GM12878 (cell line): Measurements from ENCODE around the gene ZNF804B. TPM values are rescaled to one million over a fixed set of nuclear protein-coding genes. Genes with fewer than 3 reads are reported as not detected.

ENCODE experiments used
- ATAC-seq: fragments of 200-7000 bp; cut with Tn5 transposase; 3 replicates; pipeline ENCODE4 v1.9.1; 2020; ENCODE audit warnings: mild to moderate bottlenecking, moderate library complexity
- BruUV-seq: library from RNA; stranded (reverse); fragments of 400-500 nt; replicated peaks from 2 replicates; lab custom pipeline; 2021; lab: Mats Ljungman, UMichigan
- CTCF ChIA-PET: fragments of 300-600 bp; sonication (Branson Sonifier 250); formaldehyde crosslinking; extraction: SDS; loops from one replicate; lab custom pipeline; 2021; ENCODE audit warnings: inconsistent platforms; lab: Yijun Ruan, JAX
- POLR2A ChIA-PET: fragments of 350-600 bp; formaldehyde crosslinking; extraction: SDS; loops from one replicate; lab custom pipeline; 2021; ENCODE audit warnings: inconsistent platforms; lab: Charles Lee
- RAD21 ChIA-PET: fragments of 300-600 bp; sonication (Branson Sonifier 250); formaldehyde crosslinking; loops from one replicate; lab custom pipeline; 2023; ENCODE audit warnings: antibody characterized with exemption; ENCODE audit not compliant: unreplicated experiment; lab: Charles Lee
- SMC1A ChIA-PET: fragments of 300-600 bp; sonication (Branson Sonifier 250); formaldehyde crosslinking; loops from one replicate; lab custom pipeline; 2023; ENCODE audit not compliant: unreplicated experiment, uncharacterized antibody; lab: Charles Lee
- DNase-seq: peaks from one replicate; pipeline ENCODE4 v3.0.0-alpha.2; 2011; ENCODE audit warnings: low read depth, low spot score
- FAIRE-seq: peaks from 3 replicates; lab custom pipeline; 2011; peaks lifted over from hg19 to GRCh38; lab: Jason Lieb, UNC
- H2AFZ ChIP-seq: 2 replicates; pipeline ENCODE4 v1.6.0; 2011; ENCODE audit warnings: low read depth, low read length, control low read depth; ENCODE audit not compliant: control insufficient read depth
- H3K27ac ChIP-seq: 2 replicates; pipeline ENCODE4 v1.5.1; 2011; ENCODE audit warnings: control low read depth; ENCODE audit not compliant: control insufficient read depth, insufficient read depth
- H3K27me3 ChIP-seq, 2 experiments: replicated peaks in 1 of 2; 2 replicates each; pipeline versions ENCODE4 v1.6.0 to v1.6.1; 2011; ENCODE audit warnings: low read length in 1 of 2; ENCODE audit not compliant: control insufficient read depth in 2 of 2, insufficient read depth in 2 of 2
- H3K36me3 ChIP-seq, 2 experiments: 2 replicates each; pipeline ENCODE4 v1.5.1; 2011; ENCODE audit warnings: low read length in 1 of 2; ENCODE audit not compliant: control insufficient read depth in 2 of 2, insufficient read depth in 2 of 2
- H3K4me1 ChIP-seq: 2 replicates; pipeline ENCODE4 v1.6.1; 2011; ENCODE audit warnings: mild to moderate bottlenecking, low read length, moderate library complexity, mixed read lengths; ENCODE audit not compliant: control insufficient read depth, insufficient read depth
- H3K4me2 ChIP-seq: 2 replicates; pipeline ENCODE4 v1.6.0; 2011; ENCODE audit warnings: control low read depth; ENCODE audit not compliant: control insufficient read depth, insufficient read depth
- H3K4me3 ChIP-seq: fragments of 200-600 bp; sonication (generic); 2 replicates; pipeline ENCODE4 v1.5.1; 2016
- H3K79me2 ChIP-seq: 2 replicates; pipeline ENCODE4 v1.6.0; 2011; ENCODE audit warnings: low read length; ENCODE audit not compliant: control insufficient read depth, insufficient read depth
- H3K9ac ChIP-seq: 2 replicates; pipeline ENCODE4 v1.8.0; 2011; ENCODE audit warnings: low read length, control low read depth, mixed read lengths; ENCODE audit not compliant: control insufficient read depth, insufficient read depth
- H3K9me3 ChIP-seq: replicated peaks from 3 replicates; pipeline ENCODE4 v1.5.1; 2011; ENCODE audit warnings: mild to moderate bottlenecking, low read length; ENCODE audit not compliant: control insufficient read depth, insufficient read depth
- H4K20me1 ChIP-seq: 2 replicates; pipeline ENCODE4 v1.6.0; 2011; ENCODE audit not compliant: control insufficient read depth, insufficient read depth
- FOXK2 ChIP-seq: fragments of 450-650 bp; IDR thresholded peaks from 2 replicates; pipeline ENCODE4 v1.6.1; 2017; ENCODE audit warnings: mild to moderate bottlenecking, moderate library complexity
- KLF5 ChIP-seq: fragments of 450-650 bp; IDR thresholded peaks from 2 replicates; pipeline ENCODE4 v1.6.1; 2014; ENCODE audit warnings: mild to moderate bottlenecking; ENCODE audit not compliant: partially characterized antibody
- MEF2A ChIP-seq: IDR thresholded peaks from 2 replicates; pipeline ENCODE4 v1.6.1; 2011; ENCODE audit warnings: low read depth, mild to moderate bottlenecking, low read length, moderate library complexity; ENCODE audit not compliant: insufficient read depth
- NBN ChIP-seq: fragments of 450-650 bp; IDR thresholded peaks from 2 replicates; pipeline ENCODE4 v1.6.1; 2016
- NFIC ChIP-seq: IDR thresholded peaks from 2 replicates; pipeline ENCODE4 v1.6.1; 2012; ENCODE audit warnings: low read depth, mild to moderate bottlenecking, inconsistent platforms, low read length, moderate library complexity
- PAX5 ChIP-seq: IDR thresholded peaks from 2 replicates; pipeline ENCODE4 v1.6.1; 2011; ENCODE audit warnings: low read depth, low read length, borderline replicate concordance
- RAD21 ChIP-seq: IDR thresholded peaks from 2 replicates; pipeline ENCODE4 v1.6.1; 2011; ENCODE audit warnings: mild to moderate bottlenecking, low read depth, low read length, moderate library complexity; ENCODE audit not compliant: insufficient read depth
- RBBP5 ChIP-seq: fragments of 200-600 bp; sonication (generic); conservative IDR thresholded peaks from 2 replicates; pipeline ENCODE4 v1.6.1; 2016
- RELA ChIP-seq: fragments of 450-650 bp; IDR thresholded peaks from 2 replicates; pipeline ENCODE4 v1.8.0; 2014; ENCODE audit warnings: borderline replicate concordance; ENCODE audit not compliant: partially characterized antibody
- SRF ChIP-seq, 2 experiments: IDR thresholded peaks; 2 replicates each; pipeline ENCODE4 v1.6.1; 2011; ENCODE audit warnings: low read depth in 2 of 2, low read length in 2 of 2, mild to moderate bottlenecking in 1 of 2, moderate library complexity in 1 of 2
- ZNF24 ChIP-seq: fragments of 450-650 bp; IDR thresholded peaks from 2 replicates; pipeline ENCODE4 v1.6.1; 2017; ENCODE audit warnings: antibody characterized with exemption, mild to moderate bottlenecking
- ZZZ3 ChIP-seq: IDR thresholded peaks from 2 replicates; pipeline ENCODE4 v1.6.1; 2011; ENCODE audit warnings: low read depth; ENCODE audit not compliant: control insufficient read depth, insufficient read length
- WGBS: methylation state at CpG from one replicate; pipeline ENCODE4 v1.1.6; 2016; ENCODE audit warnings: low lambda C conversion rate; ENCODE audit not compliant: insufficient replicate concordance, insufficient coverage; ENCODE audit errors: missing lambda C conversion rate; 5-methylcytosine and 5-hydroxymethylcytosine counted together
- in situ Hi-C: fragments of 300-500 bp; cut with MboI; formaldehyde crosslinking; loops from 9 replicates; pipeline ENCODE4 v1.14.3; 2018; ENCODE audit warnings: mixed read lengths
- intact Hi-C: fragments of 100-400 bp; cut with micrococcal nuclease; formaldehyde crosslinking; loops from one replicate; pipeline ENCODE4 v1.14.2; 2022; ENCODE audit not compliant: unreplicated experiment
- polyA plus RNA-seq, 11 experiments: library from polyadenylated mRNA; depleted of rRNA in 4 of 11; unstranded in 6 of 11; stranded (reverse) in 5 of 11; fragments of >200 nt; fragmentation: Nextera tagmentation in 4 of 11; fragmentation: Illumina TruSeq in 1 of 11; extraction: Ambion mirVana in 4 of 11; extraction: Trizol in 1 of 11; gene quantifications; 1 replicate in 1 of 11; 2 replicates in 10 of 11; pipeline versions ENCODE4 v1.2.1 to v1.2.3, GENCODE V29; 2011 to 2016; ENCODE audit warnings: inconsistent platforms in 2 of 11, missing spikeins in 2 of 11, low read depth in 1 of 11
- total RNA-seq, 4 experiments: library from RNA; depleted of rRNA in 3 of 4; stranded (reverse); fragments of >200 nt in 3 of 4; fragmentation: Illumina TruSeq in 1 of 4; extraction: Trizol in 1 of 4; gene quantifications; 2 replicates each; pipeline versions ENCODE4 v1.2.1 to v1.2.3, GENCODE V29; 2013 to 2021
- TF ChIP-seq, protein P1 (sequence below): fragments of 450-650 bp; IDR thresholded peaks from 2 replicates; pipeline ENCODE4 v1.6.1; 2016; ENCODE audit warnings: mild to moderate bottlenecking
- TF ChIP-seq, protein P2 (sequence below): IDR thresholded peaks from 2 replicates; pipeline ENCODE4 v1.6.1; 2012; ENCODE audit warnings: low read depth, low read length, improper control_type of control experiment

Gene ZNF804B
- total and polyA plus RNA-seq, 10 of the 15 experiments (the other 5 are each of a cell fraction or from before 2014, with no cell fraction given): not detected

DNA sequence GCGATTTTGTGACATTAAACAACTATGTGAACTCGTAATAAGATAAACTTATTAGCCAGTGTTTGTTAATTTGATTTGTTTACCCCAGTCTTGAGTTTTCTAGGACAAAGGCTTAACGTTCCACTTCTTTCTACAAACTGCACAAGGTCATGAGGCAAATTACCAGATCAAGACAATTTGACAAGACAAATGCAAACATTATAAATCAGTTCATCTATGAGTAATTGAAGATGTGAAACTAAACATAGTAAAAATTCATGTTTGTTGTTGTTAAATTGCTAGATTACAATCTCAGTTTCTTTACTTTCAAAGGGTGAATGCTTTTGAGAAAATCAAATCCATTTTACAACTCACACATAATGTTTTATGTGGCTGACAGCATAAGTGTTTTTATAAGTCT, 13.4 kb upstream of the ZNF804B start:
- no peak for DNase-seq
- ChIA-PET RAD21 (no interaction called here), CTCF (no interaction called here), POLR2A (no interaction called here), SMC1A (no interaction called here)
- no peak for FAIRE-seq
- no peak for TF ChIP-seq RBBP5
- no peak for TF ChIP-seq KLF5
- TF ChIP-seq RELA: no peak
- no peak for TF ChIP-seq PAX5
- Histone ChIP-seq H3K79me2 (no peaks in the 10 kb centered on the region), H3K9ac (no peak overlapping the region), H3K36me3 (no peaks in the 10 kb centered on the region), H3K4me2 (no peak overlapping the region), H2AFZ (no peak overlapping the region), H3K9me3 (no peaks in the 10 kb centered on the region), H3K4me3 (no peak overlapping the region), H4K20me1 (no peaks in the 10 kb centered on the region), H3K4me1 (no peaks in the 10 kb centered on the region), H3K27me3 (no peaks in the 10 kb centered on the region), H3K27ac (no peak overlapping the region)
- ATAC-seq: no peak
- 4% methylated on average over 3 of the region's 3 CpGs for WGBS
- intact Hi-C loops: no loop called here
- BruUV-seq: no TSS peak
- in situ Hi-C loops: no loop called here

DNA sequence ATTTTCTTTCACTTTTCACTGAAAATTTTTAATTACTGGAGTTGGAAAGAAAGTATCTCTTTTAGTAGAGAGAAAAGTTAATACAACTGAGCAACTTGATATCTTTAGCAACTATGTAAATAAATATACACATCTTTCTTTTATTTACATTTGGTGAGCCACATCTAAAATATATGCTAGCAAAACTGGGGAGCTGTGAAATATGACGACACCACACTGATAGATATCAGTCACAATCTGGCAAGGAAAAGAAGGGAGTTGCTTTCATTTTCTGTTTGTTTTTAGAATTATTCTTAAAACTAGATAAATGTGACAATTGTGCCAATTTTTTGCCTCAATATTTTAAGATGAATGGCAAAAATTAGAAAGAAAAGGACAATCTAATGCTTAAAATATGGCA, 2.7 kb upstream of the ZNF804B start:
- 5% methylated on average over 1 of the region's 1 CpG for WGBS
- POLR2A ChIA-PET: no interaction called here
- no TSS peak for BruUV-seq
- CTCF ChIA-PET: no interaction called here
- no peak overlapping the region for H3K4me2 ChIP-seq
- H2AFZ ChIP-seq: no peak overlapping the region
- no peaks in the 10 kb centered on the region for H3K9me3 ChIP-seq
- SMC1A ChIA-PET: no interaction called here
- intact Hi-C loops: no loop called here
- H3K9ac ChIP-seq: no peak overlapping the region
- FAIRE-seq (no peak), DNase-seq (no peak), ATAC-seq (no peak)
- RAD21 ChIA-PET: no interaction called here
- no peak overlapping the region for H3K27ac ChIP-seq
- TF ChIP-seq ZNF24 (no peak), FOXK2 (no peak), RAD21 (no peak), MEF2A (no peak), SRF (IDR thresholded peaks at IDR 0.05; ENCODE audit: low read depth in 2 of 2, low read length in 2 of 2) (no peak), NFIC (no peak), NBN (no peak), ZZZ3 (no peak)
- TF ChIP-seq, protein P1, sequence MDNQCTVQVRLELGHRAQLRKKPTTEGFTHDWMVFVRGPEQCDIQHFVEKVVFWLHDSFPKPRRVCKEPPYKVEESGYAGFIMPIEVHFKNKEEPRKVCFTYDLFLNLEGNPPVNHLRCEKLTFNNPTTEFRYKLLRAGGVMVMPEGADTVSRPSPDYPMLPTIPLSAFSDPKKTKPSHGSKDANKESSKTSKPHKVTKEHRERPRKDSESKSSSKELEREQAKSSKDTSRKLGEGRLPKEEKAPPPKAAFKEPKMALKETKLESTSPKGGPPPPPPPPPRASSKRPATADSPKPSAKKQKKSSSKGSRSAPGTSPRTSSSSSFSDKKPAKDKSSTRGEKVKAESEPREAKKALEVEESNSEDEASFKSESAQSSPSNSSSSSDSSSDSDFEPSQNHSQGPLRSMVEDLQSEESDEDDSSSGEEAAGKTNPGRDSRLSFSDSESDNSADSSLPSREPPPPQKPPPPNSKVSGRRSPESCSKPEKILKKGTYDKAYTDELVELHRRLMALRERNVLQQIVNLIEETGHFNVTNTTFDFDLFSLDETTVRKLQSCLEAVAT: no peak
- TF ChIP-seq, protein P2, sequence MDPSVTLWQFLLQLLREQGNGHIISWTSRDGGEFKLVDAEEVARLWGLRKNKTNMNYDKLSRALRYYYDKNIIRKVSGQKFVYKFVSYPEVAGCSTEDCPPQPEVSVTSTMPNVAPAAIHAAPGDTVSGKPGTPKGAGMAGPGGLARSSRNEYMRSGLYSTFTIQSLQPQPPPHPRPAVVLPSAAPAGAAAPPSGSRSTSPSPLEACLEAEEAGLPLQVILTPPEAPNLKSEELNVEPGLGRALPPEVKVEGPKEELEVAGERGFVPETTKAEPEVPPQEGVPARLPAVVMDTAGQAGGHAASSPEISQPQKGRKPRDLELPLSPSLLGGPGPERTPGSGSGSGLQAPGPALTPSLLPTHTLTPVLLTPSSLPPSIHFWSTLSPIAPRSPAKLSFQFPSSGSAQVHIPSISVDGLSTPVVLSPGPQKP: no peak
- H3K27me3 ChIP-seq: peaks cover 3 to 4% of the 10 kb centered on the region in 2 experiments; a peak in 2 of 4 replicates
- H3K4me1 ChIP-seq: no peaks in the 10 kb centered on the region
- in situ Hi-C loops: no loop called here
- no peaks in the 10 kb centered on the region for H4K20me1 ChIP-seq
- H3K36me3 ChIP-seq: no peaks in the 10 kb centered on the region
- H3K79me2 ChIP-seq: no peaks in the 10 kb centered on the region
- H3K4me3 ChIP-seq: no peak overlapping the region
